Ovary (tissue), 3 donors: ENCODE measurements around the gene SNAP47.

Source experiments
- POLR2A ChIP-seq: fragments of 450-650 bp; IDR thresholded peaks from one replicate; pipeline ENCODE4 v1.6.1; 2017; ENCODE audit warnings: antibody characterized with exemption, mild to moderate bottlenecking, moderate library complexity
- TF ChIP-seq, protein P1 (sequence below), 3 donors: fragments of 450-650 bp in 2 of 3; fragments of 200-600 bp in 1 of 3; IDR thresholded peaks; one replicate each; pipeline versions ENCODE4 v1.5.1 to v1.8.0; 2016 to 2022; ENCODE audit warnings: antibody characterized with exemption in 3 of 3, mild to moderate bottlenecking in 1 of 3
- donor health status: DM: no; HTN: no; CAD: no.

DNA sequence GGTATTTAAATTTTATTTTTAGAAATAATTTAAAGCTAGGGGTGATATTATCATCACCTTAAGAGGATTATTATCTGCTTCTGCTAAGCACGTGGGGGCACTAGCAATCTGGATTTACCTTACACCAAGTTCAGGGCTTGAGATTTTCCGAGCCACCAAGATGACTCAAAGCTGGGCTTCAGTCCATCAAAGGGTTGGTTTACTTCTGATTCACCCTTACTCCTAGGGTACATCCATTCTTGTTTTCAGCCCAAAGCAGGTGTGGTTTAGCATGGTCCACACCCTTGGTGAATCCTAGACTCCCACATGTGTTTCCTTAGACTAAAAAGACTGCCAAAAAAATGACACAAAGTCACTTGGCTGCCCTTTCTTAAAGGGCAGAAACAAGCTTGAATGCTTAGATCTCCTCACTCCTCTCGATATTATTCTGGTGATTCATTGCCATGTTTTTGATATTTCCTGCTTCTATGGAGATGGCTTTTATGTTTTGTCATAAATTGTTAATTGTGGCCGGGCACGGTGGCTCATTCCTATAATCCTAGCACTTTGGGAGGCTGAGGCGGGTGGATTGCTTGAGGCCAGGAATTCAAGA, 70.5 kb downstream of the SNAP47 start:
- TF ChIP-seq, protein P1, sequence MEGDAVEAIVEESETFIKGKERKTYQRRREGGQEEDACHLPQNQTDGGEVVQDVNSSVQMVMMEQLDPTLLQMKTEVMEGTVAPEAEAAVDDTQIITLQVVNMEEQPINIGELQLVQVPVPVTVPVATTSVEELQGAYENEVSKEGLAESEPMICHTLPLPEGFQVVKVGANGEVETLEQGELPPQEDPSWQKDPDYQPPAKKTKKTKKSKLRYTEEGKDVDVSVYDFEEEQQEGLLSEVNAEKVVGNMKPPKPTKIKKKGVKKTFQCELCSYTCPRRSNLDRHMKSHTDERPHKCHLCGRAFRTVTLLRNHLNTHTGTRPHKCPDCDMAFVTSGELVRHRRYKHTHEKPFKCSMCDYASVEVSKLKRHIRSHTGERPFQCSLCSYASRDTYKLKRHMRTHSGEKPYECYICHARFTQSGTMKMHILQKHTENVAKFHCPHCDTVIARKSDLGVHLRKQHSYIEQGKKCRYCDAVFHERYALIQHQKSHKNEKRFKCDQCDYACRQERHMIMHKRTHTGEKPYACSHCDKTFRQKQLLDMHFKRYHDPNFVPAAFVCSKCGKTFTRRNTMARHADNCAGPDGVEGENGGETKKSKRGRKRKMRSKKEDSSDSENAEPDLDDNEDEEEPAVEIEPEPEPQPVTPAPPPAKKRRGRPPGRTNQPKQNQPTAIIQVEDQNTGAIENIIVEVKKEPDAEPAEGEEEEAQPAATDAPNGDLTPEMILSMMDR (IDR thresholded peaks at IDR 0.05) = no peak
- no peak for TF ChIP-seq POLR2A
